OCI-LY7 (cell line): ENCODE results near the gene CEMIP2.

Experiments used
- CTCF ChIP-seq: fragments of 200-600 bp; sonication (generic); conservative IDR thresholded peaks from 2 replicates; pipeline ENCODE4 v1.5.1; 2014; ENCODE audit warnings: mild to moderate bottlenecking, antibody characterized with exemption, low read length, moderate library complexity, mixed read lengths
- EZH2phosphoT487 ChIP-seq: fragments of 200-600 bp; sonication (generic); IDR thresholded peaks from 2 replicates; pipeline ENCODE4 v1.6.1; 2018; ENCODE audit warnings: low read depth, borderline replicate concordance, mild to moderate bottlenecking, mixed run types, antibody characterized with exemption, low read length, moderate library complexity, mixed read lengths

GRCh38 chr9:71648453-71648852, 119.9 kb downstream of the CEMIP2 start:
- no peak for TF ChIP-seq CTCF
- no peak for TF ChIP-seq EZH2phosphoT487
